Type B pancreatic cell (in vitro differentiated cells): ENCODE results near the gene FGD4. TPM values are rescaled to one million over a fixed set of nuclear protein-coding genes. Genes with fewer than 3 reads are reported as not detected.

Source experiments
- DNase-seq: peaks from one replicate; pipeline ENCODE4 v3.0.0; 2021; ENCODE audit warnings: mixed read lengths; ENCODE audit not compliant: unreplicated experiment; ENCODE audit errors: extremely low spot score
- H3K27ac Mint-ChIP-seq: 2 replicates; pipeline ENCODE4 v1.8.0; 2021; ENCODE audit warnings: mild to moderate bottlenecking, mixed read lengths
- H3K27me3 Mint-ChIP-seq: 2 replicates; pipeline ENCODE4 v1.8.0; 2021; ENCODE audit warnings: mixed read lengths
- H3K36me3 Mint-ChIP-seq: 2 replicates; pipeline ENCODE4 v1.8.0; 2021; ENCODE audit warnings: mixed read lengths
- H3K4me1 Mint-ChIP-seq: one replicate; pipeline ENCODE4 v1.8.0; 2021; ENCODE audit warnings: mixed read lengths; ENCODE audit not compliant: unreplicated experiment
- H3K4me3 Mint-ChIP-seq: 2 replicates; pipeline ENCODE4 v1.8.0; 2021; ENCODE audit warnings: mild to moderate bottlenecking, mixed read lengths
- H3K9me3 Mint-ChIP-seq: 2 replicates; pipeline ENCODE4 v1.8.0; 2021; ENCODE audit warnings: mixed read lengths
- total RNA-seq: library from RNA; stranded (reverse); gene quantifications from 2 replicates; pipeline ENCODE4 v1.2.1, GENCODE V29; 2021; ENCODE audit warnings: low replicate concordance
- TF ChIP-seq, protein P1 (sequence below): fragments of 200-600 bp; sonication (generic); conservative IDR thresholded peaks from 2 replicates; pipeline ENCODE4 v1.5.0; 2021; ENCODE audit warnings: antibody characterized with exemption, mild to moderate bottlenecking

The FGD4 gene
- total RNA-seq, 1 donor from 2014 or later = 26.7 TPM

DNA sequence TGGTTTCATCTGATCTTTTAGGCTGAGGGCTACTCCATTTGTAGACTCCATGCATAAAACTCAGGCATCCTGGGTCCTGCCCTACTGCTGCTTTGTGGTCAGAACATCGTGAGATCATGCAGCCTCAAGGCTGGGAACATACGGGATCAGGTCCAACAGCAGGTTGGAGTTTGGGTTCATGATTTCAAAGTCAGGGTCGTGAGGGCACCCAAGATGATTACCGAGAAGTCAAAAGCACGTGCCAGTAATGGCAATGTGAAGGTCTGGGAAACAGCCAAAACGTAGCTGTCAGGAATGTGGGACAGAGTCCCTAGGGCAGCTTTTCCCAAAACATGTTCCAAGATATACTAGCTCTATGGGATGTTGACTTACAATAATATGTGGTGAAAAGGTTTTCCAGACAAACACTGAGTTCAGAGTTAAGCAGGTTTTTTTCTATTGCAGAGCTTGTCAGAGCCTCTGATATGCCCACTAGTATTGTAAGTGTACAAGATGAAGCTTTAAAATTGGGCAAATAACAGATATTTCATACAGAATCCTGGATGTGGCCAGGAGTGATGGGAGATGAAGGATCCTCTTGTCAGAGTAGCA lies 149.4 kb downstream of the FGD4 start:
- Mint-ChIP-seq H3K9me3 (no peaks in the 10 kb centered on the region), H3K4me3 (no peak overlapping the region), H3K27ac (no peak overlapping the region), H3K36me3 (peaks cover 7% of the 10 kb centered on the region), H3K4me1 (peaks cover 10% of the 10 kb centered on the region), H3K27me3 (no peaks in the 10 kb centered on the region)
- TF ChIP-seq, protein P1, sequence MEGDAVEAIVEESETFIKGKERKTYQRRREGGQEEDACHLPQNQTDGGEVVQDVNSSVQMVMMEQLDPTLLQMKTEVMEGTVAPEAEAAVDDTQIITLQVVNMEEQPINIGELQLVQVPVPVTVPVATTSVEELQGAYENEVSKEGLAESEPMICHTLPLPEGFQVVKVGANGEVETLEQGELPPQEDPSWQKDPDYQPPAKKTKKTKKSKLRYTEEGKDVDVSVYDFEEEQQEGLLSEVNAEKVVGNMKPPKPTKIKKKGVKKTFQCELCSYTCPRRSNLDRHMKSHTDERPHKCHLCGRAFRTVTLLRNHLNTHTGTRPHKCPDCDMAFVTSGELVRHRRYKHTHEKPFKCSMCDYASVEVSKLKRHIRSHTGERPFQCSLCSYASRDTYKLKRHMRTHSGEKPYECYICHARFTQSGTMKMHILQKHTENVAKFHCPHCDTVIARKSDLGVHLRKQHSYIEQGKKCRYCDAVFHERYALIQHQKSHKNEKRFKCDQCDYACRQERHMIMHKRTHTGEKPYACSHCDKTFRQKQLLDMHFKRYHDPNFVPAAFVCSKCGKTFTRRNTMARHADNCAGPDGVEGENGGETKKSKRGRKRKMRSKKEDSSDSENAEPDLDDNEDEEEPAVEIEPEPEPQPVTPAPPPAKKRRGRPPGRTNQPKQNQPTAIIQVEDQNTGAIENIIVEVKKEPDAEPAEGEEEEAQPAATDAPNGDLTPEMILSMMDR = no peak
- DNase-seq = no peak

DNA sequence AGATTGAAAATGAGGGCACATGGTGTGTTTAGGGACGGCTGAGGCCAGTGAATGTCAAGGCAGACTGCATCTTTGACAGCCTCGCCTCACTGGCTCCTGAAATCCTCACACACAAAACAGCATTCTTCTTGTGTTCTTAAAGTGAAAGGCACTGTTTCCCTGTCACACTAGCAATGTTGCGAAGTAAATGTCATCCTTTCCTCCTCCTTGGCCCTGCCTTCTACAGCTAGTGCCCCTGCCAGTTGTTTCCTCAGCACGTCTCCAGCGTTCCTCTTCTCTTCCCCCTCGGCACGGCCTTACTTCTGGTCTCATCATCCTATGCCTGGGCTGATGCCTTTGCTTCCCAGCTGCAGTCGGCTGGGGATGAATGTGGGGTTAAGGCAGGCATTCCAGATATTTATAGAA lies 150.3 kb downstream of the FGD4 start:
- peaks cover 7% of the 10 kb centered on the region for H3K36me3 Mint-ChIP-seq
- no peaks in the 10 kb centered on the region for H3K9me3 Mint-ChIP-seq
- H3K4me1 Mint-ChIP-seq = peaks cover 10% of the 10 kb centered on the region
- H3K27ac Mint-ChIP-seq = peak overlapping the region; percentile 4
- H3K27me3 Mint-ChIP-seq = no peaks in the 10 kb centered on the region
- no peak overlapping the region for H3K4me3 Mint-ChIP-seq
- TF ChIP-seq, protein P1 = no peak
- DNase-seq = no peak

DNA sequence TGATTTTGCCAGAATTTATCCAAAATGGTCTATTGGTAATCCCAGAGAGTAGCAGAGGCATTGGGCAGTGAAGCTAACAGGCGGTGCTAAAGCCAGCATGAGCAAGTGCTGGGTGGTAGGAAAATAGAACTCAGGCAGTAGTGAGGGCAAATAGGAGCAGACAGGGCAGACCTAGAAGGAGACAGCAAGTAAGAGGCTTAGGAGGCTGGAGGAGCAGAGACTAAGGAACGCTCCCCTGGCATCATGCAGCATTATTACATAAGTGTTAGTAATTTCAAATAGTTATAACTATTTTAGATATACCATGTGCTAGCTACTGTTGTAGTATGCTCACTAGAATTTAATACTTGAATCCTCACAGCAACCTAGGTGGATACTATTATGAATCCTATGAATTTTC lies 151.7 kb downstream of the FGD4 start:
- no peak overlapping the region for H3K27ac Mint-ChIP-seq
- H3K9me3 Mint-ChIP-seq = no peaks in the 10 kb centered on the region
- H3K4me3 Mint-ChIP-seq = no peak overlapping the region
- peaks cover 13% of the 10 kb centered on the region for H3K36me3 Mint-ChIP-seq
- H3K27me3 Mint-ChIP-seq = no peaks in the 10 kb centered on the region
- TF ChIP-seq, protein P1 = no peak
- no peak for DNase-seq
- H3K4me1 Mint-ChIP-seq = peaks cover 10% of the 10 kb centered on the region

DNA sequence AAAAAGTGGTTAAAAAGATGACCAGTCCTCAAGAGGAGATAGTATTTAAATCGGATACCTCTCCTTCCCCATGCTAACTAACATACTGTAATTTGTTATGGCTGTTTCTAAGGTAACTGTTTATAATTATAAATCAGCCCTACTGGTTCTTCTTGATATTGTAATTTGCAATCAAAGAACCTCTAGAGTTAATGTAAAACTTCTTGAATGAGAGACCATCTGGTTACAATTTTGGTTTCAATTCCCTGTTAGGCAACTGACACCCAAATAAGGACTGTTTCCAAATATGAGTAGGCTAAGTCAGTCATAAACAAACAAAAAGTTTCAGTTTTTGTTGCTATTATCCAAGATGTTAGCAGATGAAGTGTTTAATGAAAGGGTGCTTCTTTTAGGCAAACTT lies 159.5 kb downstream of the FGD4 start:
- peaks cover 4% of the 10 kb centered on the region for H3K9me3 Mint-ChIP-seq
- no peak overlapping the region for H3K27ac Mint-ChIP-seq
- no peak overlapping the region for H3K4me3 Mint-ChIP-seq

DNA sequence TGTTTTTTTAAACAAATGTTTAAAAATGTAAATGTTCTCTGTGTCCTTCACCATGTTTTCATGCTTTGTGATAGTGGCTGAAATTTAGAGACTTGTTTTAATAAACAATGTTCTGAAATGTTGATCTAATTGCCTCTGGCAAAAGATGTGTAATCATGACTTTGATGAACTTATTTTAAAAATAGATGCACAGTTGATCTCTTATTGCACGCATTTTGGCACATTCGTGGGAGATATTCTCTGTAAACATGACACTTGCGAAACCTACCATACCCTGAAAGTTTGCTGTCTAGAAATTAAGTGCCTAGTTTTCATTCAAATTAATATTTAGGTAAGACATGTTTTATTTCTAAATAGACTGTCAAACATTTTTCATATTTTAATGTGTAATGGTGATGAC lies 160.1 kb downstream of the FGD4 start:
- Mint-ChIP-seq H3K27me3 (no peaks in the 10 kb centered on the region), H3K4me1 (peaks cover 10% of the 10 kb centered on the region), H3K36me3 (peaks cover 22% of the 10 kb centered on the region), H3K9me3 (peaks cover 4% of the 10 kb centered on the region), H3K27ac (no peak overlapping the region), H3K4me3 (no peak overlapping the region)
- TF ChIP-seq, protein P1 = no peak
- no peak for DNase-seq

More for the DNA sequence above, 159.5 kb downstream of the FGD4 start:
- H3K27me3 Mint-ChIP-seq = no peaks in the 10 kb centered on the region
- peaks cover 10% of the 10 kb centered on the region for H3K4me1 Mint-ChIP-seq
- peaks cover 21% of the 10 kb centered on the region for H3K36me3 Mint-ChIP-seq
- TF ChIP-seq, protein P1 = no peak
- no peak for DNase-seq
